Cardiac fibroblast (primary cell): Measurements from ENCODE around the gene TRPC4.
A peak's percentile ranks its signal among the peaks of the same experiment; 100 is the strongest.

Experiments used
- DNase-seq, 2 donors: peaks; one replicate each; pipeline versions ENCODE4 v3.0.0 to v3.0.0-alpha.2; 2010; ENCODE audit warnings: low read depth in 2 of 2
- H3K4me3 ChIP-seq, 2 donors: replicated peaks in 1 of 2; 1 replicate in 1 of 2; 2 replicates in 1 of 2; pipeline ENCODE4 v1.5.1; 2011; ENCODE audit warnings: low read depth in 2 of 2, low read length in 2 of 2, mild to moderate bottlenecking in 2 of 2, moderate library complexity in 1 of 2
- CTCF ChIP-seq: IDR thresholded peaks from one replicate; pipeline ENCODE4 v1.5.1; 2011; ENCODE audit warnings: low read depth, mild to moderate bottlenecking, low read length, inconsistent platforms

The TRPC4 gene

GRCh38 chr13:37905736-37906135 lies 36.2 kb upstream of the TRPC4 start:
- peak in 1 of 2 donors; percentile 25 for DNase-seq
- no peak overlapping the region for H3K4me3 ChIP-seq
- TF ChIP-seq CTCF: no peak

- no peak for TF ChIP-seq CTCF
- DNase-seq: no peak
- no peak overlapping the region for H3K4me3 ChIP-seq
These were observed 30.2 kb upstream of the TRPC4 start for GRCh38 chr13:37899753-37900152.

- no peak for TF ChIP-seq CTCF
- no peak for DNase-seq
- H3K4me3 ChIP-seq: no peak overlapping the region
These were observed 23.7 kb upstream of the TRPC4 start for GRCh38 chr13:37893321-37893720.

- no peak for TF ChIP-seq CTCF
- H3K4me3 ChIP-seq: no peak overlapping the region
- DNase-seq: no peak
These were observed 20.2 kb upstream of the TRPC4 start for GRCh38 chr13:37889820-37890219.

GRCh38 chr13:37889102-37889501 lies 19.5 kb upstream of the TRPC4 start:
- TF ChIP-seq CTCF: no peak
- DNase-seq: peak; percentile 8 to 48
- no peak overlapping the region for H3K4me3 ChIP-seq

- no peak for TF ChIP-seq CTCF
- no peak overlapping the region for H3K4me3 ChIP-seq
- no peak for DNase-seq
These were observed 17.3 kb upstream of the TRPC4 start for GRCh38 chr13:37886879-37887278.

GRCh38 chr13:37884674-37885073 lies 15.1 kb upstream of the TRPC4 start:
- H3K4me3 ChIP-seq: no peak overlapping the region
- DNase-seq: no peak
- no peak for TF ChIP-seq CTCF
